ENCODE results near the gene RBMS3.
"Not testable (repeated sequence)": the region's sequence is repeated elsewhere in the genome, so short reads cannot be mapped to it uniquely, and the experiment has no call there.

The RBMS3 gene

GRCh38 chr3:29345516-29346300 is 64.8 kb downstream of the RBMS3 start:
- no peak for DNase-seq

DNA sequence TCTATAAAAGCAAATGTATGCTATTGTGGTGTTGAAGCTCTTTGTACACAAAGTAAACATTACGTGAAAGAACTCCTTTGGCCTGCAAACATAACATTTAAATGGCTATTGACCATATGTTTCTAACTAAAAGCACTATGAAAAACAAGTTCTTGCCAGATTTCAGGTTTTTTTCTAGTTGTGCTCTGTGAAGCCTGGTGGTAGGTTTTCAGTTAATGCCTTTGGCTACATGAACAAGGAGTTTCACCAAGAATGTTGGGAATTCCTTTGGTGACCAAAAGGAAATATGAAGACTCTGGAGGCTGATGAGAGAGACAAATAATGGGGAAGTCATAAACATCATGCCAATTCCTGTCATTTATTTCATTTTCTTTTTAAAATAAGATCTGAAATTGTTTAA is 66.0 kb downstream of the RBMS3 start:
- no peak for DNase-seq

DNA sequence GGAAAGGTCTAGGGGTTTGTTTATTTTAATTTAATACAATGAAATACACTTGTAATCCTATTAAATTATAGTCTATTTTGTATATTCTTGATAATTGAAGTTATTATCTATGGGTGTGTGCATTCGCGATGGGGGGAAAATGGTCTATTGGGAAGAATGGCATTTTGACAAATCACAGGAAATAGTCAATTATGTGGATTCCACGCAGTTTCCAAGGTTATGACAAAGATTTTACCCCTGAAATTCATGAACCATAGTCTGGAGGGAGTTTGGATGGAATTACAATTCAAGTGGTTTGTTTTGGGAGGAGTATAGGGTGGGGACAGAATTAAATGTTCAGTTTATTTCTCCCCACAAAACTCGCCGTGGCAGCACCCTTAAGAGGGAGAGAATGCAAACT is 66.5 kb downstream of the RBMS3 start:
- no peak for DNase-seq

GRCh38 chr3:29348316-29348715 is 67.4 kb downstream of the RBMS3 start:
- no peak for DNase-seq

- no peak for DNase-seq
These were observed 68.2 kb downstream of the RBMS3 start for GRCh38 chr3:29349049-29349448.

- DNase-seq: no peak
These were observed 72.9 kb downstream of the RBMS3 start for GRCh38 chr3:29353807-29354206.

DNA sequence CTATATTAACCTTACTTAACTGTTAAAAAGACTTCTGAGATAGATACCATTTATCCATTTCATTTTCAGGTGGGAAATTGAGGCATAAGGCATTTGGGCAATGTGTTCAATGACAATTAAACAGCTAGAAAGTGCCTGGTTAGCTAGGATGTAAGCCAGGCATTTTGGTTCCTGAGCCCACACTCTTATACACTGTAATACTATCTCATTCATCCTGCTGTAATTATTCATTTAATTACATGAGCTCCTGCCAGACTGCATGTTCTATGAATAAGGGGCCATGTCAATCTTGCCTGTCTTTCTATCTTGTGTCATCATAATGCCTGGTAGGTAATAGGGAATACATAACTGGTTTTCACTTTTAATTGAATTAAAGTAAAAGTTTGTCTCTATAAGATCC is 74.0 kb downstream of the RBMS3 start:
- DNase-seq: no peak

DNA sequence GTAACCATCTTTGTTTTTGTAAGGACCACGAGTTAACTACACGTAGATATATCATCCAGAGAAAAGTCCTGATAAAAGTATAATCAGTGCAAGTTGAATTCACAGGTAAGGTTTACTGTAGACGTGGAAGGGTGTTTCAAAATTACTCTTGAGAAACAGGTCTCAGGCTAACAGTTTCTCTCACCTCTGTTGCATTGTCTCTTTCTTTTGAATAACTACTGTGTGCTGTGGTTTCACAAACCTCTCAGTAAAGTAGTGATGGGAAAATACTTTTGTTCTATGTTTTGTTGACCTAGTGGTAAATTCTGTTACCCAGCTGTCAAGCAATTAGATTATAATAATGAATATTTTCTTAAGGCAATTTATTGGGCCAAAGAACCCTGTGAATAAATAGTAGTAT is 75.2 kb downstream of the RBMS3 start:
- DNase-seq: no peak

GRCh38 chr3:29360289-29360688 is 79.4 kb downstream of the RBMS3 start:
- not testable (repeated sequence) for DNase-seq

GRCh38 chr3:29363110-29363509 is 82.2 kb downstream of the RBMS3 start:
- DNase-seq: no peak

DNA sequence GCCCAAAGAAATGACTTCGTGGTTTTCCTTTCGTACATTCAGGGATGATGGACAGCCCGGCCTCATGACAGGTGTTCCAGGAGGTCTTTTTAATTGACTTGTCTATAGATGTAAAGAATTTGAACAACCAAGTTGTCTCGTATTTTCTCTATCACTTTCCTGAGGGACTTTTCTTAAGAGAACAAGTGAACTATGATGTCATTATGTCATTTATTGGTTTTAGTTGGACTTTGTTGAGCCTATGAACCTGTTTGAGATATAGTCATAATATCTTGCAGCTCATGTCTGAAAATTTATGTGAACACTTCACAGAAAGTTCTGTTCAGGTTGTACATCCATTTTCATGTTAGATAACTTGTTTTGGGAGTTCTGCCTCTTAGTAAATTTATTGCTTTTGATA is 89.2 kb downstream of the RBMS3 start:
- DNase-seq: no peak

GRCh38 chr3:29370476-29371420 is 89.9 kb downstream of the RBMS3 start:
- DNase-seq: no peak

GRCh38 chr3:29373131-29373680 is 92.3 kb downstream of the RBMS3 start:
- no peak for DNase-seq

GRCh38 chr3:29374226-29374625 is 93.4 kb downstream of the RBMS3 start:
- DNase-seq: no peak

DNA sequence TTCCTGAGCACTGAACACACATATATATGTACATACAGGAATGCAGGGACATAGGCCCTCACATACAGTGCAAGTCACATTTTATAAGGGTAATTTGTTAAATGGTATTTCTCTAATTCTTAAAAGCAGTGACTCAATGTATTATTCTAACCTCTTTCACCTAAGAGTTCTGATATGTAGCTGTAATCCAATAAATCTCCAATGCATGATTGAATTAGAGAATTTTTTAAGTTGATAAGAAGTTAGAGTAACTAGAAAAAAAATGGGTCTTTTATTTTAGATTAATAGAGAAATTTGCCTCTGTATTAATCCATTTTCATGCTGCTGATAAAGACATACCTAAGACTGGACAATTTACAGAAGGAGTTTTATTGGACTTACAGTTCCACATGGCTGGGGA is 98.2 kb downstream of the RBMS3 start:
- no peak for DNase-seq

- DNase-seq: no peak
These were observed 100.7 kb downstream of the RBMS3 start for GRCh38 chr3:29381595-29381994.

- DNase-seq: no peak
These were observed 101.5 kb downstream of the RBMS3 start for GRCh38 chr3:29382409-29382808.

GRCh38 chr3:29382845-29383244 is 102.0 kb downstream of the RBMS3 start:
- no peak for DNase-seq

- DNase-seq: no peak
These were observed 103.8 kb downstream of the RBMS3 start for GRCh38 chr3:29384640-29385039.

- no peak for DNase-seq
These were observed 104.4 kb downstream of the RBMS3 start for GRCh38 chr3:29385046-29385830.

GRCh38 chr3:29389362-29389761 is 108.5 kb downstream of the RBMS3 start:
- no peak for DNase-seq

DNA sequence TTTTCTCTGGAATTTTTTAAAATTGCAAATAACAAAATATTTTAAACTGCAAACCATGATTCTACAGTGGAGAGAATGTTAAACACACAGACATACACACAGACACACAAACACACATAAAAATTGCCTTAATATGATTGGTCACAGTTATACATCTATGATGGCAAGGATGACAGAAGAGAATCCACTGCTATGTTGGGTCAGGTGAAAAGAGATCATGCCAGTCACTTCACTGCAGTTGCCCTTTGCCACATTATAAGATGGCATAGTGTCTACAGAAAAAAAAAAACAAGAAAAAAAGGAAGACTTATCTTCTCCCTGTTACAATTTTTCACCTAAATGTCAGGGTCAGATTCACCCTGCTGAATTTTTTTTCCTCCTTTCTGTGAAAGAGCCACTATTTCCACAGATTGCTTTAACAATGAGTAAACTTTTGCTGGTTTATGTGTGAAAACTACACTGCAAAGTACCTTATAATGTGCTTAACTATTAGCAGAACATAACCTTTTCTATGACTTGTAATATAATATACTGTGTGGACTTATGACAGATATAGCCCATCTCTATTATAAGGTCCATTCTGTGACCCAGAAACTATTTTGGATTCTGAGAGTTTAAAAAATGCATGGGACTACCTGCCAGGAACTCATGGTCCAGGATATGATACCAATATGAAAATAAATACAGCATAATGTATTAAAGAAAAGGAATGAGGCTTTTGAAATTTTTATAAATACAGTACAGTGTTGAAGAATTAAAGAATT is 111.9 kb downstream of the RBMS3 start:
- DNase-seq: no peak
